H1 (cell line): ENCODE data around the gene ELOVL5. TPM values are rescaled to one million over a fixed set of nuclear protein-coding genes. Genes with fewer than 3 reads are reported as not detected.

Source experiments
- CTCF ChIA-PET: fragments of 300-600 bp; sonication (Branson Sonifier 250); formaldehyde crosslinking; loops from one replicate; lab custom pipeline; 2021; ENCODE audit not compliant: partially characterized antibody; lab: Charles Lee
- POLR2A ChIA-PET: fragments of 300-600 bp; sonication (Branson Sonifier 250); formaldehyde crosslinking; loops from one replicate; lab custom pipeline; 2021; ENCODE audit warnings: inconsistent platforms; ENCODE audit not compliant: partially characterized antibody; lab: Charles Lee
- DNase-seq, 2 experiments: peaks; one replicate each; pipeline versions ENCODE4 v3.0.0 to v3.0.0-alpha.2; 2010 to 2022; ENCODE audit warnings: low spot score in 2 of 2, low read depth in 1 of 2, mixed read lengths in 1 of 2
- FAIRE-seq: peaks from 2 replicates; lab custom pipeline; 2011; peaks lifted over from hg19 to GRCh38; lab: Jason Lieb, UNC
- H2AFZ ChIP-seq: 2 replicates; pipeline ENCODE4 v1.8.1; 2012; ENCODE audit warnings: low read length, inconsistent platforms
- H2AK5ac ChIP-seq: 2 replicates; pipeline ENCODE4 v1.6.1; 2013; ENCODE audit warnings: low read depth, low read length
- H2BK120ac ChIP-seq: replicated peaks from 2 replicates; pipeline ENCODE3; 2013; ENCODE audit warnings: low read depth, low read length, inconsistent platforms
- H2BK12ac ChIP-seq: 2 replicates; pipeline ENCODE4 v1.6.1; 2013; ENCODE audit warnings: low read depth, low read length
- H2BK15ac ChIP-seq: 2 replicates; pipeline ENCODE4 v1.6.1; 2013; ENCODE audit warnings: low read length
- H2BK20ac ChIP-seq: 2 replicates; pipeline ENCODE4 v1.6.1; 2013; ENCODE audit warnings: low read length
- H2BK5ac ChIP-seq: 2 replicates; pipeline ENCODE4 v1.6.1; 2013; ENCODE audit warnings: low read depth, low read length
- H3K14ac ChIP-seq: 2 replicates; pipeline ENCODE4 v1.6.1; 2013; ENCODE audit warnings: inconsistent platforms; ENCODE audit not compliant: insufficient read length
- H3K18ac ChIP-seq: 2 replicates; pipeline ENCODE4 v1.6.1; 2013; ENCODE audit warnings: low read length; ENCODE audit errors: extremely low read depth
- H3K23ac ChIP-seq: 2 replicates; pipeline ENCODE4 v1.6.1; 2013; ENCODE audit warnings: inconsistent platforms; ENCODE audit not compliant: insufficient read length
- H3K23me2 ChIP-seq: 2 replicates; pipeline ENCODE4 v1.6.1; 2013; ENCODE audit warnings: low read depth, low read length
- H3K27ac ChIP-seq: 2 replicates; pipeline ENCODE4 v1.6.1; 2011; ENCODE audit warnings: low read depth, low read length, inconsistent platforms
- H3K27me3 ChIP-seq, 4 experiments: replicated peaks in 1 of 4; 1 replicate in 1 of 4; 2 replicates in 3 of 4; pipeline versions ENCODE4 v1.6.1 to v1.8.1; 2011 to 2013; ENCODE audit warnings: low read length in 3 of 4, mild to moderate bottlenecking in 3 of 4, inconsistent platforms in 2 of 4, mixed read lengths in 2 of 4, moderate library complexity in 1 of 4; ENCODE audit not compliant: control insufficient read depth in 3 of 4, insufficient read depth in 3 of 4; ENCODE audit errors: extremely low read depth in 1 of 4
- H3K36me3 ChIP-seq, 4 experiments: 2 replicates each; pipeline versions ENCODE4 v1.6.1 to v1.8.1; 2011 to 2013; ENCODE audit warnings: mild to moderate bottlenecking in 4 of 4, low read length in 3 of 4, moderate library complexity in 2 of 4, control low read depth in 1 of 4, inconsistent platforms in 1 of 4; ENCODE audit not compliant: insufficient read depth in 4 of 4, control insufficient read depth in 2 of 4
- H3K4ac ChIP-seq: replicated peaks from 2 replicates; pipeline ENCODE3; 2013; ENCODE audit warnings: low read length, low read depth, mixed read lengths, inconsistent platforms; ENCODE audit not compliant: insufficient read length
- H3K4me1 ChIP-seq, 4 experiments: replicated peaks in 1 of 4; 1 replicate in 1 of 4; 2 replicates in 3 of 4; pipeline versions ENCODE4 v1.6.1 to v1.8.1; 2011 to 2013; ENCODE audit warnings: low read length in 3 of 4, inconsistent platforms in 2 of 4, mixed read lengths in 1 of 4; ENCODE audit not compliant: insufficient read depth in 4 of 4, control insufficient read depth in 3 of 4
- H3K4me2 ChIP-seq, 2 experiments: 2 replicates each; pipeline versions ENCODE4 v1.6.1 to v1.8.1; 2011 to 2013; ENCODE audit warnings: low read depth in 2 of 2, low read length in 2 of 2, control low read depth in 1 of 2, inconsistent platforms in 1 of 2, mild to moderate bottlenecking in 1 of 2; ENCODE audit not compliant: insufficient read depth in 1 of 2
- H3K4me3 ChIP-seq, 4 experiments: fragments of 200-600, 300-600 bp in 1 of 4; sonication (generic), shearing (Covaris generic), sonication (Bioruptor Twin) in 1 of 4; 2 replicates each; pipeline versions ENCODE4 v1.5.1 to v1.8.1; 2011 to 2016; ENCODE audit warnings: low read length in 4 of 4, low read depth in 3 of 4, control low read depth in 2 of 4, inconsistent platforms in 2 of 4, mild to moderate bottlenecking in 2 of 4, mixed read lengths in 1 of 4, moderate library complexity in 1 of 4; ENCODE audit not compliant: insufficient read depth in 2 of 4; ENCODE audit errors: extremely low read depth in 1 of 4
- H3K56ac ChIP-seq: replicated peaks from 2 replicates; pipeline ENCODE3; 2013; ENCODE audit warnings: low read depth, mild to moderate bottlenecking, mixed read lengths, low read length, inconsistent platforms; ENCODE audit not compliant: insufficient read length
- H3K79me1 ChIP-seq: 2 replicates; pipeline ENCODE4 v1.6.1; 2013; ENCODE audit warnings: low read depth, low read length, control low read depth
- H3K79me2 ChIP-seq, 2 experiments: 2 replicates each; pipeline versions ENCODE4 v1.6.1 to v1.8.1; 2012 to 2013; ENCODE audit warnings: low read length in 2 of 2, mild to moderate bottlenecking in 2 of 2, inconsistent platforms in 1 of 2; ENCODE audit not compliant: insufficient read depth in 2 of 2, control insufficient read depth in 1 of 2
- H3K9ac ChIP-seq, 4 experiments: replicated peaks in 1 of 4; 1 replicate in 1 of 4; 2 replicates in 3 of 4; pipeline versions ENCODE4 v1.6.1 to v1.8.1; 2011 to 2013; ENCODE audit warnings: low read depth in 3 of 4, low read length in 3 of 4, control low read depth in 2 of 4, mild to moderate bottlenecking in 2 of 4, moderate library complexity in 2 of 4, inconsistent platforms in 1 of 4; ENCODE audit errors: extremely low read depth in 1 of 4
- H3K9me3 ChIP-seq, 2 experiments: 2 replicates each; pipeline versions ENCODE4 v1.6.1 to v1.8.1; 2012 to 2013; ENCODE audit warnings: mild to moderate bottlenecking in 2 of 2, moderate library complexity in 2 of 2, control low read depth in 1 of 2, inconsistent platforms in 1 of 2, low read depth in 1 of 2, low read length in 1 of 2, mixed read lengths in 1 of 2; ENCODE audit not compliant: insufficient read depth in 2 of 2
- H4K20me1 ChIP-seq, 2 experiments: replicated peaks in 1 of 2; 2 replicates each; pipeline versions ENCODE3 to v1.8.1; 2011 to 2013; ENCODE audit warnings: inconsistent platforms in 2 of 2, low read length in 2 of 2, mild to moderate bottlenecking in 1 of 2; ENCODE audit not compliant: insufficient read depth in 2 of 2, control insufficient read depth in 1 of 2
- H4K5ac ChIP-seq: 2 replicates; pipeline ENCODE4 v1.6.1; 2013; ENCODE audit warnings: low read length, low read depth, mixed read lengths, inconsistent platforms; ENCODE audit not compliant: insufficient read length
- H4K8ac ChIP-seq: 2 replicates; pipeline ENCODE4 v1.8.0; 2013; ENCODE audit warnings: mild to moderate bottlenecking, moderate library complexity, low read length, inconsistent platforms; ENCODE audit not compliant: insufficient read depth; ENCODE audit errors: extremely low read depth
- H4K91ac ChIP-seq: replicated peaks from 2 replicates; pipeline ENCODE3; 2013; ENCODE audit warnings: low read length, mixed read lengths, inconsistent platforms; ENCODE audit not compliant: insufficient read length
- ATF3 ChIP-seq: IDR thresholded peaks from 2 replicates; pipeline ENCODE4 v1.6.1; 2011; ENCODE audit warnings: low read depth, mild to moderate bottlenecking, low read length; ENCODE audit not compliant: insufficient read depth
- BCL11A ChIP-seq, 2 experiments: IDR thresholded peaks; one replicate each; pipeline ENCODE4 v1.6.1; 2011; ENCODE audit warnings: low read depth in 2 of 2, low read length in 2 of 2, mild to moderate bottlenecking in 2 of 2
- CBX5 ChIP-seq: fragments of 300-800, 300-1000 bp; sonication (generic); IDR thresholded peaks from 2 replicates; pipeline ENCODE4 v1.7.1; 2016; ENCODE audit warnings: antibody characterized with exemption, low read length, low read depth
- CHD1 ChIP-seq: IDR thresholded peaks from 2 replicates; pipeline ENCODE4 v1.6.1; 2012; ENCODE audit warnings: low read depth, low read length, improper control_type of control experiment
- GABPA ChIP-seq: IDR thresholded peaks from 2 replicates; pipeline ENCODE4 v1.6.1; 2011; ENCODE audit warnings: mild to moderate bottlenecking, low read length, moderate library complexity, borderline replicate concordance; ENCODE audit not compliant: insufficient read depth
- HDAC6 ChIP-seq: IDR thresholded peaks from one replicate; pipeline ENCODE4 v1.7.1; 2012; ENCODE audit warnings: low read depth, mild to moderate bottlenecking, inconsistent platforms, low read length, moderate library complexity
- NANOG ChIP-seq: IDR thresholded peaks from 2 replicates; pipeline ENCODE4 v1.6.1; 2011; ENCODE audit warnings: low read length, low read depth, mild to moderate bottlenecking, inconsistent platforms; ENCODE audit not compliant: insufficient read depth, poor library complexity, severe bottlenecking
- POU5F1 ChIP-seq: IDR thresholded peaks from 2 replicates; pipeline ENCODE4 v1.6.1; 2011; ENCODE audit warnings: low read depth, mild to moderate bottlenecking, low read length, moderate library complexity
- SIRT6 ChIP-seq: IDR thresholded peaks from one replicate; pipeline ENCODE4 v1.7.1; 2012; ENCODE audit warnings: low read length, inconsistent platforms
- TEAD4 ChIP-seq: IDR thresholded peaks from 2 replicates; pipeline ENCODE4 v1.6.1; 2012; ENCODE audit warnings: low read depth, low read length, inconsistent platforms, mixed read lengths
- USF2 ChIP-seq: IDR thresholded peaks from 2 replicates; pipeline ENCODE4 v1.6.1; 2011; ENCODE audit warnings: low read length, improper control_type of control experiment
- WGBS, 2 experiments: shearing (Covaris generic) in 1 of 2; methylation state at CpG; one replicate each; pipeline versions ENCODE4 v1.1.6 to v1.1.7; 2013 to 2015; ENCODE audit warnings: low lambda C conversion rate in 2 of 2, mixed read lengths in 2 of 2, inconsistent platforms in 1 of 2, low coverage in 1 of 2, missing lambda C conversion rate in 1 of 2; ENCODE audit not compliant: insufficient replicate concordance in 2 of 2, insufficient coverage in 1 of 2, insufficient read length in 1 of 2; ENCODE audit errors: extremely low coverage in 1 of 2, missing lambda C conversion rate in 1 of 2; 5-methylcytosine and 5-hydroxymethylcytosine counted together
- polyA plus RNA-seq, 7 experiments: library from polyadenylated mRNA; depleted of rRNA in 3 of 7; stranded (reverse) in 5 of 7; unstranded in 2 of 7; fragments of >200 nt in 5 of 7; fragments of 200-250 nt in 2 of 7; gene quantifications; 1 replicate in 5 of 7; 2 replicates in 1 of 7; 4 replicates in 1 of 7; pipeline versions ENCODE4 v1.2.1 to v1.2.3, GENCODE V29; 2011 to 2013; ENCODE audit warnings: missing spikeins in 2 of 7, mixed read lengths in 2 of 7
- total RNA-seq: library from RNA; stranded (reverse); fragmentation: NEBNext Ultra II Directional; extraction: Animal tissue kit (Norgen Biotek cat#: 25700); gene quantifications from 2 replicates; pipeline ENCODE4 v1.2.1, GENCODE V29; 2021

Gene ELOVL5
- total and polyA plus RNA-seq, 2 of the 8 experiments (the other 6 are each of a cell fraction or from before 2014, with no cell fraction given) = 113 to 156 TPM

- Histone ChIP-seq H2BK20ac (no peak overlapping the region), H2BK12ac (no peak overlapping the region), H4K20me1 (peaks cover 12 to 13% of the 10 kb centered on the region in 2 experiments), H3K4me2 (no peak overlapping the region), H2BK15ac (no peak overlapping the region), H3K9ac (no peak overlapping the region), H2BK120ac (no peak overlapping the region), H2AK5ac (no peak overlapping the region), H3K79me1 (no peaks in the 10 kb centered on the region; the same call in 1 of the 2 replicates), H3K9me3 (no peaks in the 10 kb centered on the region), H3K27me3 (no peaks in the 10 kb centered on the region), H3K56ac (no peak overlapping the region), H3K36me3 (peaks cover 2 to 32% (median 13%) of the 10 kb centered on the region in 4 experiments; a peak in 5 of 8 replicates), H3K4me1 (peaks cover 0 to 2% (median 0%) of the 10 kb centered on the region in 4 experiments; a peak in 1 of 7 replicates), H3K27ac (no peak overlapping the region), H3K4ac (no peak overlapping the region), H2AFZ (no peak overlapping the region), H3K4me3 (no peak overlapping the region), H3K23ac (no peak overlapping the region), H2BK5ac (no peak overlapping the region), H4K5ac (no peak overlapping the region), H3K23me2 (no peaks in the 10 kb centered on the region), H3K18ac (no peak overlapping the region), H3K79me2 (peaks cover 0 to 30% of the 10 kb centered on the region in 2 experiments; a peak in 2 of 4 replicates), H4K91ac (no peak overlapping the region), H4K8ac (no peak overlapping the region), H3K14ac (no peak overlapping the region)
- POLR2A ChIA-PET = no interaction called here
- TF ChIP-seq HDAC6 = no peak
- TF ChIP-seq GABPA = no peak
- no peak for TF ChIP-seq ATF3
- TF ChIP-seq NANOG = no peak
- TF ChIP-seq SIRT6 = no peak
- no peak for TF ChIP-seq USF2
- no peak for TF ChIP-seq CHD1
- TF ChIP-seq TEAD4 = no peak
- no peak for TF ChIP-seq BCL11A (IDR thresholded peaks at IDR 0.05; ENCODE audit: low read depth in 2 of 2, low read length in 2 of 2)
- no peak for TF ChIP-seq CBX5
- no peak for TF ChIP-seq POU5F1
- 89% methylated on average over 3 of the region's 3 CpGs; no CpG with 5 or more reads in 1 of the 2 experiments for WGBS, 2 experiments
- FAIRE-seq = no peak
- DNase-seq = no peak
- CTCF ChIA-PET = interaction anchor here (0.8 to 5.0 kb wide), 16 partner anchors 9 to 125 kb away, joined by 3 to 46 read pairs (median 4); no protein-coding TSS in a partner anchor
These were observed 55.1 kb downstream of the ELOVL5 start for GRCh38 chr6:53293691-53294090.
